GM12878 (cell line): Measurements from ENCODE around the gene LSM12. TPM values are rescaled to one million over a fixed set of nuclear protein-coding genes. Genes with fewer than 3 reads are reported as not detected.

Experiments
- ATAC-seq: fragments of 200-7000 bp; cut with Tn5 transposase; 3 replicates; pipeline ENCODE4 v1.9.1; 2020; ENCODE audit warnings: mild to moderate bottlenecking, moderate library complexity
- BruUV-seq: library from RNA; stranded (reverse); fragments of 400-500 nt; replicated peaks from 2 replicates; lab custom pipeline; 2021; lab: Mats Ljungman, UMichigan
- CTCF ChIA-PET: fragments of 300-600 bp; sonication (Branson Sonifier 250); formaldehyde crosslinking; extraction: SDS; loops from one replicate; lab custom pipeline; 2021; ENCODE audit warnings: inconsistent platforms; lab: Yijun Ruan, JAX
- POLR2A ChIA-PET: fragments of 350-600 bp; formaldehyde crosslinking; extraction: SDS; loops from one replicate; lab custom pipeline; 2021; ENCODE audit warnings: inconsistent platforms; lab: Charles Lee
- RAD21 ChIA-PET: fragments of 300-600 bp; sonication (Branson Sonifier 250); formaldehyde crosslinking; loops from one replicate; lab custom pipeline; 2023; ENCODE audit warnings: antibody characterized with exemption; ENCODE audit not compliant: unreplicated experiment; lab: Charles Lee
- SMC1A ChIA-PET: fragments of 300-600 bp; sonication (Branson Sonifier 250); formaldehyde crosslinking; loops from one replicate; lab custom pipeline; 2023; ENCODE audit not compliant: unreplicated experiment, uncharacterized antibody; lab: Charles Lee
- DNase-seq: peaks from one replicate; pipeline ENCODE4 v3.0.0-alpha.2; 2011; ENCODE audit warnings: low read depth, low spot score
- FAIRE-seq: peaks from 3 replicates; lab custom pipeline; 2011; peaks lifted over from hg19 to GRCh38; lab: Jason Lieb, UNC
- H2AFZ ChIP-seq: 2 replicates; pipeline ENCODE4 v1.6.0; 2011; ENCODE audit warnings: low read depth, low read length, control low read depth; ENCODE audit not compliant: control insufficient read depth
- H3K27ac ChIP-seq: 2 replicates; pipeline ENCODE4 v1.5.1; 2011; ENCODE audit warnings: control low read depth; ENCODE audit not compliant: control insufficient read depth, insufficient read depth
- H3K27me3 ChIP-seq, 2 experiments: replicated peaks in 1 of 2; 2 replicates each; pipeline versions ENCODE4 v1.6.0 to v1.6.1; 2011; ENCODE audit warnings: low read length in 1 of 2; ENCODE audit not compliant: control insufficient read depth in 2 of 2, insufficient read depth in 2 of 2
- H3K36me3 ChIP-seq, 2 experiments: 2 replicates each; pipeline ENCODE4 v1.5.1; 2011; ENCODE audit warnings: low read length in 1 of 2; ENCODE audit not compliant: control insufficient read depth in 2 of 2, insufficient read depth in 2 of 2
- H3K4me1 ChIP-seq: 2 replicates; pipeline ENCODE4 v1.6.1; 2011; ENCODE audit warnings: mild to moderate bottlenecking, low read length, moderate library complexity, mixed read lengths; ENCODE audit not compliant: control insufficient read depth, insufficient read depth
- H3K4me2 ChIP-seq: 2 replicates; pipeline ENCODE4 v1.6.0; 2011; ENCODE audit warnings: control low read depth; ENCODE audit not compliant: control insufficient read depth, insufficient read depth
- H3K4me3 ChIP-seq: fragments of 200-600 bp; sonication (generic); 2 replicates; pipeline ENCODE4 v1.5.1; 2016
- H3K79me2 ChIP-seq: 2 replicates; pipeline ENCODE4 v1.6.0; 2011; ENCODE audit warnings: low read length; ENCODE audit not compliant: control insufficient read depth, insufficient read depth
- H3K9ac ChIP-seq: 2 replicates; pipeline ENCODE4 v1.8.0; 2011; ENCODE audit warnings: low read length, control low read depth, mixed read lengths; ENCODE audit not compliant: control insufficient read depth, insufficient read depth
- H3K9me3 ChIP-seq: replicated peaks from 3 replicates; pipeline ENCODE4 v1.5.1; 2011; ENCODE audit warnings: mild to moderate bottlenecking, low read length; ENCODE audit not compliant: control insufficient read depth, insufficient read depth
- H4K20me1 ChIP-seq: 2 replicates; pipeline ENCODE4 v1.6.0; 2011; ENCODE audit not compliant: control insufficient read depth, insufficient read depth
- CREM ChIP-seq: IDR thresholded peaks from 2 replicates; pipeline ENCODE4 v1.6.1; 2014; ENCODE audit warnings: antibody characterized with exemption, low read depth
- IRF4 ChIP-seq: IDR thresholded peaks from 2 replicates; pipeline ENCODE4 v1.6.1; 2011; ENCODE audit warnings: low read depth, low read length
- KAT2A ChIP-seq: conservative IDR thresholded peaks from 2 replicates; pipeline ENCODE4 v1.6.1; 2011; ENCODE audit warnings: low read depth, low read length; ENCODE audit not compliant: control insufficient read depth
- KDM1A ChIP-seq: fragments of 200-600 bp; sonication (generic); IDR thresholded peaks from 2 replicates; pipeline ENCODE4 v1.6.1; 2016; ENCODE audit warnings: borderline replicate concordance
- SMAD1 ChIP-seq: fragments of 450-650 bp; IDR thresholded peaks from 2 replicates; pipeline ENCODE4 v1.6.1; 2018; ENCODE audit warnings: mild to moderate bottlenecking, low read depth; ENCODE audit not compliant: partially characterized antibody
- WGBS: methylation state at CpG from one replicate; pipeline ENCODE4 v1.1.6; 2016; ENCODE audit warnings: low lambda C conversion rate; ENCODE audit not compliant: insufficient replicate concordance, insufficient coverage; ENCODE audit errors: missing lambda C conversion rate; 5-methylcytosine and 5-hydroxymethylcytosine counted together
- in situ Hi-C: fragments of 300-500 bp; cut with MboI; formaldehyde crosslinking; loops from 9 replicates; pipeline ENCODE4 v1.14.3; 2018; ENCODE audit warnings: mixed read lengths
- intact Hi-C: fragments of 100-400 bp; cut with micrococcal nuclease; formaldehyde crosslinking; loops from one replicate; pipeline ENCODE4 v1.14.2; 2022; ENCODE audit not compliant: unreplicated experiment
- polyA plus RNA-seq, 11 experiments: library from polyadenylated mRNA; depleted of rRNA in 4 of 11; unstranded in 6 of 11; stranded (reverse) in 5 of 11; fragments of >200 nt; fragmentation: Nextera tagmentation in 4 of 11; fragmentation: Illumina TruSeq in 1 of 11; extraction: Ambion mirVana in 4 of 11; extraction: Trizol in 1 of 11; gene quantifications; 1 replicate in 1 of 11; 2 replicates in 10 of 11; pipeline versions ENCODE4 v1.2.1 to v1.2.3, GENCODE V29; 2011 to 2016; ENCODE audit warnings: inconsistent platforms in 2 of 11, missing spikeins in 2 of 11, low read depth in 1 of 11
- total RNA-seq, 4 experiments: library from RNA; depleted of rRNA in 3 of 4; stranded (reverse); fragments of >200 nt in 3 of 4; fragmentation: Illumina TruSeq in 1 of 4; extraction: Trizol in 1 of 4; gene quantifications; 2 replicates each; pipeline versions ENCODE4 v1.2.1 to v1.2.3, GENCODE V29; 2013 to 2021
- TF ChIP-seq, protein P1 (sequence below): fragments of 450-650 bp; IDR thresholded peaks from 2 replicates; pipeline ENCODE4 v1.6.1; 2017; ENCODE audit warnings: low read depth, mild to moderate bottlenecking, moderate library complexity
- TF ChIP-seq, protein P2 (sequence below): fragments of 150-350 bp; IDR thresholded peaks from 2 replicates; pipeline ENCODE4 v1.6.1; 2014; ENCODE audit warnings: mild to moderate bottlenecking, low read depth, low read length

The LSM12 gene
- total and polyA plus RNA-seq, 10 of the 15 experiments (the other 5 are each of a cell fraction or from before 2014, with no cell fraction given): 51.1 to 206 (median 70.8) TPM

DNA sequence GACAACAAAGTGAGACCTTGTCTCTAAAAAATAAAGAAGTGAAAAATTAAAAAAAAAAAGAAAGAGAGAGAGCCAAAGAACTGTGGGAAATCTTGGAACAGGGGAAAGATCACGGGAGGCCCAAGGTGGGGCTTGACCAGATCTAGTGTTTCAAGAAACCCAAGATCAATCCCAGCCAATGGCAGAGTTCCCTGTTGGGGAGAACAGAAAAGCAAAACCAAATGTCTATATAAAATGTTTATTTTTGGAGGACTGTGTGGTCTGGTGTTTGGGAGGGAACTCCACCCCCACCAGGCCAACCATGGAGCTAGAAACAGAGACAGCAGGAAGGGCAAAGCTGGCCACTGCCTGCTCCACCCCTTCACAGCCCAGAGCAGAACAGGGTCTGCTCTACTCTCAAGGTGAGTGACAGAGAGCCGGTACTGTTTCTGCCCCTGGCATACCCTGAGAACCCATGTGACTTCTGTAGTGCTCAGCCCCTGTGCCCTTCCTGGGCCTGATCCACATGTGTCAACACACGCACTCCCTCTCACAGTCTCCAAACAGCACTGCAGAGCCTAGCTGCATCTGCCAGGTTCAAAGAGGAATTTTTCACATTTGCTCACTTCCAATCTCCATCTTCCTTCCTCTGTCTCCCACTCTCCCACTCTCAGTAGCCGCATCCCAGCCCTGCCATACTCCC lies 55.4 kb downstream of the LSM12 start:
- H3K4me3 ChIP-seq: no peak overlapping the region
- H2AFZ ChIP-seq: no peak overlapping the region
- in situ Hi-C loops (loop anchor here (25.0 kb wide), 1 partner anchor 799 kb away; the partner anchor contains the start of gene TMEM106A), intact Hi-C loops (no loop called here)
- peaks cover 19% of the 10 kb centered on the region for H3K4me1 ChIP-seq
- no peaks in the 10 kb centered on the region; a peak in 3 of 4 replicates for H3K27me3 ChIP-seq
- no peaks in the 10 kb centered on the region for H3K36me3 ChIP-seq
- H3K9me3 ChIP-seq: no peaks in the 10 kb centered on the region
- ChIA-PET RAD21 (no interaction called here), CTCF (interaction anchor here (1.8 to 4.1 kb wide), 2 partner anchors 30 to 157 kb away, joined by 4 to 12 read pairs; no protein-coding TSS in a partner anchor), POLR2A (no interaction called here), SMC1A (interaction anchor here (0.8 kb wide), 1 partner anchor 31 kb away, joined by 3 read pairs; no protein-coding TSS in a partner anchor)
- DNase-seq: no peak
- no peak for FAIRE-seq
- WGBS: 52% methylated on average over 4 of the region's 4 CpGs
- H4K20me1 ChIP-seq: no peaks in the 10 kb centered on the region
- BruUV-seq: TSS peak; percentile 52
- H3K4me2 ChIP-seq: no peak overlapping the region
- peaks cover 8% of the 10 kb centered on the region for H3K79me2 ChIP-seq
- no peak for ATAC-seq
- H3K9ac ChIP-seq: no peak overlapping the region
- H3K27ac ChIP-seq: no peak overlapping the region
- TF ChIP-seq KAT2A (no peak), CREM (no peak), SMAD1 (no peak), KDM1A (no peak), IRF4 (no peak)
- TF ChIP-seq, protein P1, sequence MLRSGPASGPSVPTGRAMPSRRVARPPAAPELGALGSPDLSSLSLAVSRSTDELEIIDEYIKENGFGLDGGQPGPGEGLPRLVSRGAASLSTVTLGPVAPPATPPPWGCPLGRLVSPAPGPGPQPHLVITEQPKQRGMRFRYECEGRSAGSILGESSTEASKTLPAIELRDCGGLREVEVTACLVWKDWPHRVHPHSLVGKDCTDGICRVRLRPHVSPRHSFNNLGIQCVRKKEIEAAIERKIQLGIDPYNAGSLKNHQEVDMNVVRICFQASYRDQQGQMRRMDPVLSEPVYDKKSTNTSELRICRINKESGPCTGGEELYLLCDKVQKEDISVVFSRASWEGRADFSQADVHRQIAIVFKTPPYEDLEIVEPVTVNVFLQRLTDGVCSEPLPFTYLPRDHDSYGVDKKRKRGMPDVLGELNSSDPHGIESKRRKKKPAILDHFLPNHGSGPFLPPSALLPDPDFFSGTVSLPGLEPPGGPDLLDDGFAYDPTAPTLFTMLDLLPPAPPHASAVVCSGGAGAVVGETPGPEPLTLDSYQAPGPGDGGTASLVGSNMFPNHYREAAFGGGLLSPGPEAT: no peak
- TF ChIP-seq, protein P2, sequence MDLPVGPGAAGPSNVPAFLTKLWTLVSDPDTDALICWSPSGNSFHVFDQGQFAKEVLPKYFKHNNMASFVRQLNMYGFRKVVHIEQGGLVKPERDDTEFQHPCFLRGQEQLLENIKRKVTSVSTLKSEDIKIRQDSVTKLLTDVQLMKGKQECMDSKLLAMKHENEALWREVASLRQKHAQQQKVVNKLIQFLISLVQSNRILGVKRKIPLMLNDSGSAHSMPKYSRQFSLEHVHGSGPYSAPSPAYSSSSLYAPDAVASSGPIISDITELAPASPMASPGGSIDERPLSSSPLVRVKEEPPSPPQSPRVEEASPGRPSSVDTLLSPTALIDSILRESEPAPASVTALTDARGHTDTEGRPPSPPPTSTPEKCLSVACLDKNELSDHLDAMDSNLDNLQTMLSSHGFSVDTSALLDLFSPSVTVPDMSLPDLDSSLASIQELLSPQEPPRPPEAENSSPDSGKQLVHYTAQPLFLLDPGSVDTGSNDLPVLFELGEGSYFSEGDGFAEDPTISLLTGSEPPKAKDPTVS: no peak
